GM18498 (cell line): Measurements from ENCODE around the gene NYNRIN.
"Not testable (repeated sequence)": the region's sequence is repeated elsewhere in the genome, so short reads cannot be mapped to it uniquely, and the experiment has no call there.

ENCODE experiments used
- ATAC-seq: cut with Tn5 transposase; IDR thresholded peaks from one replicate; pipeline ENCODE4 v1.9.1; 2021; ENCODE audit warnings: mild to moderate bottlenecking, moderate library complexity; ENCODE audit not compliant: unreplicated experiment

NYNRIN gene

DNA sequence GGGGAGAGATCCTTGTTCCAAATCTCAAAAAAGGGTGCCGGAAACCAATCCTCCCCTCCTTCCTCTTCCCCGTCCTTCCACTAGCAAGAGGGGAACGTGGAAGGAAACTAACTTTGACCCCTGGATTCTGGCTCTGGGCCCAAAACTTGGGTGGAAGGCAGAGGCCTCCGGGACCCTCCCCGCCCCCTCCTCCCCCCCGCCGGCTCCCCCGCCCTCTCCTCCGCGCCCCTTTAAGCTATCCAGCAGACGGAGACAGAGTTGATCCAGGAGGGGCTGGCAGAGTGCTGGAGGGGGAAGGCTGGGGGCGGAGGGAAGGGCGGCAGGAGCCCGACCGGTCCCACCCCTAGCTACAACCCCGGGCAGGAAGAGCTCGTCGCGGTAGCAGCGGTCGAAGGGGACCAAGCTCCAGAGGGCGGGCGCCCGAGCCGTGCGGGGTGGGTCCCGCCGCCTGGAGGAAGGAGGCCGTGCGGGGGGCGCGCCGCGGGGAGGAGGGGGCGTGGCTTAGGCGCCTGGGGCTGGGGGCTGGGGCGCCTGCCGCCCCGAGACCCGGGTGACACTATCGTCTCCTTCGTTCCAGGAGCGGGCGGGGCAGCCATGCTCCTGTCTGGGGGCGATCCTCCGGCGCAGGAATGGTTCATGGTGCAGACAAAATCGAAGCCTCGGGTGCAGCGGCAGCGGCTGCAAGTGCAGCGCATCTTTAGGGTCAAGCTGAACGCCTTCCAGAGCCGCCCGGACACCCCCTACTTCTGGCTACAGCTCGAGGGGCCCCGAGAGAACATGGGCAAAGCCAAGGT lies at the start of gene NYNRIN:
Gene NYNRIN (plus strand): TSS at position 351 of the 794 bp plus-strand sequence. CDS start 244 bp downstream, at position 595.
- ATAC-seq, result no peak

- no peak for ATAC-seq
Measured at GRCh38 chr14:24349742-24350141, 49.1 kb upstream of the NYNRIN start.

DNA sequence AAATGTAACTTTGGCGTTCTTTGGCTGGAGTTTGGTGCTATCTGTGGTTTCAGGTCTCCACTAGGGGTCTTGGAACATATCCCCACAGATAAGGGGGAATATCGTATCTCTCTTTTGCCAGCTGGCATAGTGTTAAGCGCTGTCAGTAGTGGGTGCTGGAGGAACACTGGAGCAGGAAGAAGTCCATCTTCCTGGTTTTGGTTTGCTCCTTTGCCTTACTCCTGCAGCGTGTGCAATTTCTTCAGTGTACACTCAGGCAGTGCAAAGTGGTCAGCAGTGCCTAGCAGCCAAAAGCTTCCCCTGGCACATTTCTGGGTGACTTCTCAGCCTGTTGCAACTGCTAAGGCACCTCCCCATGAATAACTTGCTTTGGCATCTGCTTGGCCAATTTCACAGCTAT lies 47.3 kb upstream of the NYNRIN start:
- ATAC-seq, result no peak

DNA sequence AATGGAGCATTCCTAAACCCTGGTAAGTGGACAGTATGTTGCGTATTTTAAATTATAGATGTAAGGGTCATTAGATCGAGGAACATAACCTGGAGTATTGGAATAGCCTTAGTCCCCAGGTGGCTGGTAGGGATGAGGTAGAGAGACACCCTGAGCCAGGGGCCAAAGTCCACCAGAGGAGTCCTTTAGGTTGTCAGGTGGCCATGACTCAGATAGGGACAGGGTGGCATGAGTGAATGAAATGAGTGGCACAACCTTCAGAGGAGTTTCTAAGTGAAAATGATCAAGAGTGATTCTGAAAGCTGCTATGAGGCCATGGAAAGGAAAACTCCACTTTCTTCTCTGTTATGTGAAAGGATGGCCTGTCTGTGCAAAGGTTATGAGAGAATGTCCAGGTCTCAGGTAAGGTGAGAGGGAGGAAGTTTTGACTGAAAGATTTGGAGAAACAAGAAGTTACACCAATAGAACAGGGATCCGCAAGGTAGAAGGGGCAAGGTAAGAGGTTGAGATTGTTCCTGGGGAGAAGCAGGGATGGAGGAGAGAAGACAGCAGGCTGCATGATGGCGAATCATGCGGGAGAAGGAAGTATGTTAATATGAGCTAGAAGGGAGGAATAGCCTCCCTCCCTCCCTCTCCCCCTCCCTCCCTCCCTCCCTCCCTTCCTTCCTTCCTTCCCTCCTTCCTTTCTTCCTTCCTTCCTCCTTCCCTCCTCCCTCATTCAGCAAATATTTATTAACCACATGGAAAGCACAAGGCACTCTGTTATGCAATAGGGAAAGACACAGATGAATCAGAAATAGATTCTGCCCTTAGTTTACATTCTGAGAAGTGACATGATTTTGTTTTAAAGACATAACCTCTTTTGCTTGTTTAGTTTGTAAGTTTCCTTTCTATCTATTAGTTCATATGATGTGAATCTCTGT lies 45.0 kb upstream of the NYNRIN start:
- ATAC-seq, result no peak

- ATAC-seq, result not testable (repeated sequence)
Measured at GRCh38 chr14:24354482-24354825, 44.3 kb upstream of the NYNRIN start.

GRCh38 chr14:24355009-24355408 lies 43.8 kb upstream of the NYNRIN start:
- no peak for ATAC-seq

DNA sequence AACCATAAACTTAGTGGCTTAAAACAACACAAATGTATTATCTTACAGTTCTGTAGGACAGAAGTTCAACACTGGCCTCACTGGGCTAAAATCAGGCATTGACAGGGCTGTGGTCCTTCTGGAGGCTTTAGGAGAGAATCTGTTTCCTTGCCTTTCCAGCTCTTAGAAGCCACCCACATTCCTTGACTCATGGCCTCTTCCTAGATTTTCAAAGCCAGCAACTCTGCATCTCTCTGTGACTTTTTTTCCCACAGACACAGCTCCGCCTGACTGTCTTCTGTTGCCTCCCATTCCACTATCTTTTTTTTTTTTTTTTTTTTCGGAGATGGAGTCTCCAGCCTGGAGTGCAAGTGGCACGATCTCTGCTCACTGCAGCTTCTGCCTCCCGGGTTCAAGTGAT lies 42.6 kb upstream of the NYNRIN start:
- no peak for ATAC-seq

GRCh38 chr14:24360281-24360680 lies 38.5 kb upstream of the NYNRIN start:
- ATAC-seq, result no peak

DNA sequence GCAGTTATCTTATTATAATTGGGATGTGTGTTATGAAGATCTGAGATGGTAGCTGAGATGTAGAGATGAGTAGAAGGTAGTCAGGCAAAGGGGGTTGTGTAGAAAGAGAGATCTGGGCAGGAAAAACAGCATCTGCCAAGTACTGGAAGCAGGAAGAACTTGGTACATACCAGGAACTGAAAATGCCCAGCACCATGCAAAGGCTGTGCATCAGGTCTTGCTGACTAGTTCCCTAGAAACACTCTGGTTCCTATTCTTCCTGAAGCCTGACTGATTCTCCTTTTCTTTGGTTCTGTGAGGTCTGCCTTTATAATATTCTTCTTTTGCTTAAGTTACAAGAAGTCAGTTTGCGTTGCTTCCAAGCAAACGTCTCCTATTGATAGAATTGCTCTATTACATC lies 37.5 kb upstream of the NYNRIN start:
- no peak for ATAC-seq

- no peak for ATAC-seq
Measured at GRCh38 chr14:24362241-24362960, 36.4 kb upstream of the NYNRIN start.

DNA sequence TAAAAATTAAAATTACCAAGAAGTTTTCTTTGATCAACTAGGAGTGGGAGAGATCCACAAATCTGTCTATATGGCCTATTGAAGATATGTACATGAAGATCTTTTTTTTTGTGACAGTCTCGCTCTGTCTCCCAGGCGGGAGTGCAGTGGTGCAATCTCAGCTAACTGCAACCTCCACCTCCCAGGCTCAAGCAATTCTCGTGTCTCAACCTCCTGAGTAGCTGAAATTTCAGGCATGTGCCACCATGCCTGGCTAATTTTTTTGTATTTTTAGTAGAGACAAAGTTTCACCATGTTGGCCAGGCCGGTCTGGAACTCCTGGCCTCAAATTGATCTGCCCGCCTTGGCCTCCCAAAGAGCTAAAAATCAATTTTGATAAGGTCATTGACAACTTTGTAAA lies 35.4 kb upstream of the NYNRIN start:
- ATAC-seq, result no peak

- no peak for ATAC-seq
Measured at GRCh38 chr14:24364841-24365240, 34.0 kb upstream of the NYNRIN start.

GRCh38 chr14:24365600-24366412 lies 33.0 kb upstream of the NYNRIN start:
- ATAC-seq, result peak; percentile 66

DNA sequence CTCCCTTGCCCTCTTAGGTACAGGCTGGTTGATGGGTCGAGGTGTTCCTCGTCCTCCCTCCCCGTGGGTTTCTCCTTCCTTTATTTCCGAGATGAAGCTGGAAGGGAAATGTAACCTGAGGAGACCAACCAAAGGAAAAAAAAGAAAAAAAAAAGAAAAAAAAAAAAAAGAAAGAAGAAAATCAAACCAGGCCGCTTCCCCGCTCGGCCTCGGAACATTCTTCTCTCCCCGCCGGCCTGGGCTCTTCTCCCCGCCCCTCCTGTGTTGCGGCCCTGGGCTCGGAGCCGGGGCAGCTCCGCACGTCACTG lies 32.4 kb upstream of the NYNRIN start:
- no peak for ATAC-seq

- ATAC-seq, result peak; percentile 65
Measured at GRCh38 chr14:24366721-24367513, 31.9 kb upstream of the NYNRIN start.

DNA sequence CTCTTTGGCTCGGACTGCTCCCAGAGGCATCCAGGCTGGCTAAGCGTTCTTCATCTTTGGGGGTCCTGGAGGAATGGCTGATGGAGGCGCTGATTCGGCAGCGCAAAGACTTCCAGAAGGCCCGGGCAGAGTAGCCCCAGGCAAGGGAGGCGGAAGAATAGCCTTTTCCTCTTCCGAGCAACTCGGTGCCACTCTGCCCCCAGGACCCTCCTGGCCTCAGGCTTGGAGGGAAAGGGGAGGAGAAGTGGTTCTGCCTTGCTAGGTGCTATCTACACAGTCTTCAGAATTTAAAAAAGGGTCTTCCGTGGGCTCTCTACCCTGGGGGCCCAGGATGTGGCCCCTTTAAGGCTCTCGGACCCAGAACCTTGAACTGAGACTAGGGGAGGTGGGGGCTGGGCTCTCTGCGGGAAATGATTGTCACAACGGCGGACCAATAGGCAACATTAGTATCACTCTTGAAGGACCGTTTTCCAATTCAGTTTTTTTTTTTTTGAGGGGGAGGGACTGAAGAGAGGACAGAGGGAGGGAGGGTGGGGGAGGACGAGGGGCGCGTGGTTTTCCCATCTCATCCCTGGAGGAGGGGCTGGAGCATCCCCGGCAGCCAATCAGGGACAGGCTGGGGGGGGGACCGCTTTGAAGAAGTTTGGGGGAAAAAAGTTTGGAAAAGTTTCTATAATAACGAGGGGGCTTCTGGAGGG lies 31.1 kb upstream of the NYNRIN start, which contains the start of gene NFATC4:
Gene NFATC4 (plus strand): TSS at position 671 of the 698 bp plus-strand sequence. CDS start 157 bp downstream, outside the sequence.
- ATAC-seq, result no peak

DNA sequence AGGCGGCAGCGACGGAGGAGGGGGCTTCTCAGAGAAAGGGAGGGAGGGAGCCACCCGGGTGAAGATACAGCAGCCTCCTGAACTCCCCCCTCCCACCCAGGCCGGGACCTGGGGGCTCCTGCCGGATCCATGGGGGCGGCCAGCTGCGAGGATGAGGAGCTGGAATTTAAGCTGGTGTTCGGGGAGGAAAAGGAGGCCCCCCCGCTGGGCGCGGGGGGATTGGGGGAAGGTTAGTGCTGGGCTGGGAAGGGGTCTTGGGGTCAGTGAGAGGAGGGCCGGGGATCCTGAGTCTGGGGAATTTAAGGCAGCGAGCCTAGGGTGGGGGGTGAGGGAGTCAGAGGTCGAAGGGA lies 30.6 kb upstream of the NYNRIN start:
- ATAC-seq, result no peak

GRCh38 chr14:24368562-24369252 lies 30.1 kb upstream of the NYNRIN start:
- ATAC-seq, result no peak

GRCh38 chr14:24369463-24369862 lies 29.3 kb upstream of the NYNRIN start:
- no peak for ATAC-seq
